Mesendoderm (in vitro differentiated cells): ENCODE data around the gene E2F2.
"Not testable (repeated sequence)": the region's sequence is repeated elsewhere in the genome, so short reads cannot be mapped to it uniquely, and the experiment has no call there.

ENCODE experiments used
- DNase-seq: peaks from one replicate; pipeline ENCODE4 v3.0.0; 2013
- H2AK5ac ChIP-seq: 2 replicates; pipeline ENCODE4 v1.6.1; 2013; ENCODE audit warnings: low read length, inconsistent platforms
- H2BK120ac ChIP-seq: 2 replicates; pipeline ENCODE4 v1.6.1; 2013; ENCODE audit warnings: low read depth, mild to moderate bottlenecking, low read length, moderate library complexity, mixed read lengths
- H2BK15ac ChIP-seq: replicated peaks from 2 replicates; pipeline ENCODE4 v1.6.1; 2013; ENCODE audit warnings: low read depth, mild to moderate bottlenecking, moderate library complexity
- H2BK5ac ChIP-seq: 2 replicates; pipeline ENCODE4 v1.6.1; 2013; ENCODE audit warnings: low read length, inconsistent platforms
- H3K18ac ChIP-seq: 2 replicates; pipeline ENCODE4 v1.6.1; 2013; ENCODE audit warnings: mild to moderate bottlenecking, low read length, mixed read lengths
- H3K23ac ChIP-seq: one replicate; pipeline ENCODE4 v1.6.1; 2013; ENCODE audit warnings: low read length
- H3K27ac ChIP-seq: 2 replicates; pipeline ENCODE4 v1.5.1; 2013; ENCODE audit warnings: low read depth, mild to moderate bottlenecking, inconsistent platforms, low read length, moderate library complexity
- H3K27me3 ChIP-seq: 2 replicates; pipeline ENCODE4 v1.6.1; 2013; ENCODE audit warnings: low read length, control low read depth, mild to moderate bottlenecking, inconsistent platforms; ENCODE audit not compliant: insufficient read depth, poor library complexity
- H3K36me3 ChIP-seq: 2 replicates; pipeline ENCODE4 v1.6.1; 2013; ENCODE audit warnings: low read length, inconsistent platforms; ENCODE audit not compliant: control insufficient read depth, insufficient read depth
- H3K4ac ChIP-seq: one replicate; pipeline ENCODE4 v1.6.1; 2013; ENCODE audit warnings: low read depth, mild to moderate bottlenecking, low read length, moderate library complexity
- H3K4me1 ChIP-seq: 2 replicates; pipeline ENCODE4 v1.6.1; 2013; ENCODE audit warnings: low read depth, low read length, inconsistent platforms; ENCODE audit not compliant: control insufficient read depth
- H3K4me2 ChIP-seq: 2 replicates; pipeline ENCODE4 v1.6.1; 2013; ENCODE audit warnings: low read length
- H3K4me3 ChIP-seq: 2 replicates; pipeline ENCODE4 v1.5.1; 2013; ENCODE audit warnings: mild to moderate bottlenecking, low read length
- H3K56ac ChIP-seq: one replicate; pipeline ENCODE4 v1.6.1; 2013; ENCODE audit warnings: low read length
- H3K79me1 ChIP-seq: 2 replicates; pipeline ENCODE4 v1.6.1; 2013; ENCODE audit warnings: low read length, inconsistent platforms
- H3K79me2 ChIP-seq: 2 replicates; pipeline ENCODE4 v1.6.1; 2013; ENCODE audit warnings: mild to moderate bottlenecking, low read length; ENCODE audit not compliant: control insufficient read depth, insufficient read depth
- H3K9ac ChIP-seq: 2 replicates; pipeline ENCODE4 v1.6.1; 2013; ENCODE audit warnings: low read length, inconsistent platforms
- H4K5ac ChIP-seq: one replicate; pipeline ENCODE4 v1.6.1; 2013; ENCODE audit warnings: low read length
- H4K8ac ChIP-seq: one replicate; pipeline ENCODE4 v1.6.1; 2013; ENCODE audit warnings: low read depth, mild to moderate bottlenecking, control low read depth, low read length, moderate library complexity
- WGBS: extraction: QIAGEN DNeasy Blood & Tissue Kit; methylation state at CpG from one replicate; pipeline ENCODE4 v1.1.7; 2013; ENCODE audit warnings: low lambda C conversion rate, missing lambda C conversion rate; ENCODE audit not compliant: insufficient coverage; ENCODE audit errors: extremely low coverage; 5-methylcytosine and 5-hydroxymethylcytosine counted together

E2F2 gene

DNA sequence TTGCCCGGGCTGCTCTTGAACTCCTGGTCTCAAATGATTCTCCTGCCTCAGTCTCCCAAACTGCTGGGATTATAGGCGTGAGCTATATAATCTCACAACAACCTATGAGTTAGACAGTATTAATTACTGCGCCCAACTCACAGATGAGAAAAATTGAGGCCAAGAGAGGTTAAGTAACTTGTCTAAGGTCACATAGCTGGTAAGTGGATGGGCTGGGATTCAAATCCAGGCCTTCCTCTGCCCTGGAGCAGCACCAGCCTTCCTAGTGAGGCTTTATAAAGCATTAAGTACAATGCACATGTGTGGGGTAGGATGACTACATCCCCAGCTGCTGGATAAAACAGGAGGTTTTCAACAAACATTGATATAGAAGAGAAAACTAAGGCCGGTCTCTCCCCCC lies 15.1 kb downstream of the E2F2 start:
- H3K4ac ChIP-seq: no peak overlapping the region
- H3K23ac ChIP-seq: no peak overlapping the region
- H3K36me3 ChIP-seq: no peaks in the 10 kb centered on the region
- no peak overlapping the region for H4K8ac ChIP-seq
- H4K5ac ChIP-seq: no peak overlapping the region
- H3K27me3 ChIP-seq: no peaks in the 10 kb centered on the region
- no peak overlapping the region for H3K4me2 ChIP-seq
- H3K4me1 ChIP-seq: no peaks in the 10 kb centered on the region
- no peak overlapping the region for H3K4me3 ChIP-seq
- DNase-seq: no peak
- H3K79me1 ChIP-seq: no peaks in the 10 kb centered on the region
- no peak overlapping the region for H2AK5ac ChIP-seq
- no CpG with 5 or more reads among the region's 4 CpGs for WGBS
- no peaks in the 10 kb centered on the region for H3K79me2 ChIP-seq
- no peak overlapping the region for H2BK5ac ChIP-seq
- no peak overlapping the region for H3K56ac ChIP-seq
- H2BK120ac ChIP-seq: no peak overlapping the region
- H3K18ac ChIP-seq: no peak overlapping the region
- no peak overlapping the region for H3K9ac ChIP-seq
- no peak overlapping the region for H2BK15ac ChIP-seq
- H3K27ac ChIP-seq: no peak overlapping the region

DNA sequence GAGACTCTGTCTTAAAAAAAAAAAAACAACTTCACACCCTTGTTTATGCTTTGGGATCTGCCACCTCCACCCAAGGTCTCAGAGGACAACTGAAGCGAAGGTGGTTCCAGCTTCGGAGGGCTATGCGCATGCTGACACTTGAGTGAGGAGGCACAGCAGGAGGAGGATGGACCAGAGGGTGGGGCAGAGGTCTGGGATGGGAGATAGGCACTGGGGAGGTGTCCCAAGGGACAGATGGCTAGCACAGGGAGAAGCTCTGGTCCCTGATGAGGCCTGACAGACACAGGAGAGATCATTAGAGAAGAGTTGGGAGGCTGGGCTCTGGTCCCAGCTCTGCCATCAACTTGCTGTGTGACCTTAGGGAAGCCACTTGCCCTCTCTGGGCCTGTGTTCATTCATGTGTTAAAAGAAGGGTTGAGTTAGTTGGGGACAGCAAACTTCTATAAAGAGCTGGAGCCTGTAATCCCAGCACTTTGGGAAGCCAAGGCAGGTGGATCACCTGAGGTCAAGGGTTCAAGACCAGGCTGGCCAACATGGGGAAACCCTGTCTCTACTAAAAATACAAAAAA lies 16.8 kb downstream of the E2F2 start:
- Histone ChIP-seq H2BK15ac (no peak overlapping the region), H3K79me1 (no peaks in the 10 kb centered on the region), H3K4me2 (no peak overlapping the region), H3K4ac (no peak overlapping the region), H3K36me3 (no peaks in the 10 kb centered on the region), H3K9ac (no peak overlapping the region), H3K27ac (no peak overlapping the region), H3K4me1 (no peaks in the 10 kb centered on the region), H3K18ac (no peak overlapping the region), H2AK5ac (no peak overlapping the region), H2BK120ac (no peak overlapping the region), H4K8ac (no peak overlapping the region), H3K79me2 (no peaks in the 10 kb centered on the region), H3K56ac (no peak overlapping the region), H2BK5ac (no peak overlapping the region), H3K23ac (no peak overlapping the region), H4K5ac (no peak overlapping the region), H3K4me3 (no peak overlapping the region), H3K27me3 (no peaks in the 10 kb centered on the region)
- no CpG with 5 or more reads among the region's 3 CpGs for WGBS
- no peak for DNase-seq

DNA sequence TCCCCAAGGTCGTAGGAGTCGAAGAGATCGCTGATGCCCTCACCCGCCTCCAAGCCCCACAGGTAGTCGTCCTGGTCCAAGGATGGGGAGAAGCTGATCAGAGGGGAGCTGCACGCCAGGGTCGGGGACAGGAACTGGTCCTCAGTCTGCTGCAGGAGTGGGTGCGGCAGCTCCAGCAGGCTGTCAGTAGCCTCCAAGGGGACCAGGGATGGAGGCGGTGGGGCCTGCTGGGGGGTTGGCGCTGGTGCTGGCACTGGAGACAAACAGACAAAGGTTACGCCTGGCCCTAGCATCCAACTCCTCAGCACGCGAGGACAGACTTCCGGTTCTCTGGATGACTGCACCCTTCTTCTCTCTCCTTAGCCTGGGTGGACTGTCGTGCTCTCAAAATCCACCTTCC lies 21.1 kb downstream of the E2F2 start:
- no peak overlapping the region for H2AK5ac ChIP-seq
- H3K56ac ChIP-seq: no peak overlapping the region
- no peak overlapping the region for H3K23ac ChIP-seq
- no peaks in the 10 kb centered on the region for H3K4me1 ChIP-seq
- H3K27me3 ChIP-seq: no peaks in the 10 kb centered on the region
- H3K4ac ChIP-seq: no peak overlapping the region
- WGBS: no CpG with 5 or more reads among the region's 15 CpGs
- no peak overlapping the region for H2BK120ac ChIP-seq
- H2BK15ac ChIP-seq: no peak overlapping the region
- no peaks in the 10 kb centered on the region for H3K79me1 ChIP-seq
- H3K18ac ChIP-seq: no peak overlapping the region
- H3K27ac ChIP-seq: no peak overlapping the region
- no peaks in the 10 kb centered on the region for H3K36me3 ChIP-seq
- H3K9ac ChIP-seq: no peak overlapping the region
- no peak for DNase-seq
- H4K5ac ChIP-seq: no peak overlapping the region
- H3K4me2 ChIP-seq: no peak overlapping the region
- H3K79me2 ChIP-seq: no peaks in the 10 kb centered on the region
- no peak overlapping the region for H2BK5ac ChIP-seq
- H4K8ac ChIP-seq: no peak overlapping the region
- no peak overlapping the region for H3K4me3 ChIP-seq

DNA sequence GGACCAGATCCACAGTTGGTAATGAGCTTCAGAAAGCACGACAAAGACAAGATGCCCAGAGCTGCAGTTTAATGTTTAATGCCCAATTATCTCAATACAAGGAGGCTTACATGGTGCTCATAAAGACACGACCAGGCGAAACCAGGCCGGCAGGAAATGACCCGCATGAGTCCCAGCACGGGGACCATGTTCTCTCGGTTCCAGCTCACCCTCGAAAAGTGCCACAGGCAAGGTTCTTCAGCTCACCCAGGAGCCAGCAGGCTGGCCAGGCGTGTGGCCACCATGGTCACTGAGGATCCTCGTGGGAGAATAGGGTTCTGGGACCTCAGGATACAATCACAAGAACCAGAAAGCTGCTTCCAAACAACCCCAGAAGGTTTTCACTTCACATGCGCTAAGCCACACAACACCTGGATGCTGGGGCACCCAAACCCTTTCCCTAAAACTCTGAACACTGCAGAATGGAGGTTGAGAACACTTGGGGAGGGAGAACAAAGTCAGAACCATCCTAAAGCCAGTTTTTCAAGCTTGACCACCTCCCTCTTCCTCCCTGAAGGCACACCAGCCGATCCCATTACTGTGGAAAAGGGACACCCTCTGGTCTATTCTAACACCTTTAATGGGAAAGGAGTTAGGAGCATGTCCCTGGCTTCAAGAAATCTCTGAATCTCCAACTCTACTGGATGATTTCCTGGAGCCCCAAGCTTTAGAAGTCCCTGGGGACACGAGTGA lies 24.5 kb downstream of the E2F2 start:
- no peak overlapping the region for H3K18ac ChIP-seq
- H2BK15ac ChIP-seq: no peak overlapping the region
- H3K36me3 ChIP-seq: no peaks in the 10 kb centered on the region
- H3K9ac ChIP-seq: no peak overlapping the region
- no peaks in the 10 kb centered on the region for H3K79me2 ChIP-seq
- no peak for DNase-seq
- no peak overlapping the region for H2BK5ac ChIP-seq
- H3K4me3 ChIP-seq: no peak overlapping the region
- no peak overlapping the region for H3K23ac ChIP-seq
- no peak overlapping the region for H4K8ac ChIP-seq
- no peaks in the 10 kb centered on the region for H3K27me3 ChIP-seq
- no peak overlapping the region for H2AK5ac ChIP-seq
- no peak overlapping the region for H3K27ac ChIP-seq
- H3K4me1 ChIP-seq: no peaks in the 10 kb centered on the region
- no peak overlapping the region for H3K4ac ChIP-seq
- H2BK120ac ChIP-seq: no peak overlapping the region
- no CpG with 5 or more reads among the region's 13 CpGs for WGBS
- no peaks in the 10 kb centered on the region for H3K79me1 ChIP-seq
- no peak overlapping the region for H3K56ac ChIP-seq
- no peak overlapping the region for H4K5ac ChIP-seq
- H3K4me2 ChIP-seq: no peak overlapping the region

DNA sequence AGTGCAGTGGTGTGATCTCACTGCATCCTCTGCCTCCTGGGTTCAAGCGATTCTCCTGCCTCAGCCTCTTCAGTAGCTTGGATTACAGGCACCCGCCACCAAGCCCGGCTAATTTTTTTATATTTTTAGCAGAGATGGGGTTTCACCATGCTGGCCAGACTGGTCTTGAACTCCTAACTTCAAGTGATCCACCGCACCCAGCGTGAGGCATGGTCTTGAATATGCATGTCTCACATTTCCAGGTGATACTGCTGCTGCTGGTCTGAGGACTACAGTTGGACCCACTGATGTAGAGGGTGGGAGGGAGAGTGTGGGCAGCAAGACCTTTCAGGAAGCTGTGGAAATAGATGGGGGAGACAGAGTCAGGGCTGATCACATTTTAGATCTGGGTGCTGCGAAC lies 25.2 kb downstream of the E2F2 start:
- Histone ChIP-seq H3K36me3 (no peaks in the 10 kb centered on the region), H2BK5ac (no peak overlapping the region)

DNA sequence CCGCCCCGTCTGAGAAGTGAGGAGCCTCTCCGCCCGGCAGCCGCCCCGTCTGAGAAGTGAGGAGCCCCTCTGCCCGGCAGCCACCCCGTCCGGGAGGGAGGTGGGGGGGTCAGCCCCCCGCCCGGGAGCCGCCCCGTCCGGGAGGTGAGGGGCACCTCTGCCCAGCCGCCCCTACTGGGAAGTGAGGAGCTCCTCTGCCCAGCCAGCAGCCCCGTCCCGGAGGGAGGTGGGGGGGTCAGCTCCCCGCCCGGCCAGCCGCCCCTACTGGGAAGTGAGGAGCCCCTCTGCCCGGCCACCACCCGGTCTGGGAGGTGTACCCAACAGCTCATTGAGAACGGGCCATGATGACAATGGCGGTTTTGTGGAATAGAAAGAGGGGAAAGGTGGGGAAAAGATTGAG lies 26.9 kb downstream of the E2F2 start:
- WGBS: no CpG with 5 or more reads among the region's 24 CpGs
- H3K9ac ChIP-seq, H2BK15ac ChIP-seq, H3K4me3 ChIP-seq, DNase-seq, H3K4ac ChIP-seq, H4K8ac ChIP-seq, H3K79me2 ChIP-seq, H3K27ac ChIP-seq, H3K27me3 ChIP-seq, H3K23ac ChIP-seq, H3K4me1 ChIP-seq, H3K56ac ChIP-seq, H3K4me2 ChIP-seq, H3K18ac ChIP-seq, H3K36me3 ChIP-seq, H2BK5ac ChIP-seq, H4K5ac ChIP-seq, H2AK5ac ChIP-seq, H2BK120ac ChIP-seq, H3K79me1 ChIP-seq: not testable (repeated sequence)

More for the DNA sequence above, 25.2 kb downstream of the E2F2 start:
- no peak overlapping the region for H2BK15ac ChIP-seq
- H4K8ac ChIP-seq: no peak overlapping the region
- no peaks in the 10 kb centered on the region for H3K79me2 ChIP-seq
- H3K18ac ChIP-seq: no peak overlapping the region
- WGBS: no CpG with 5 or more reads among the region's 6 CpGs
- H3K4me1 ChIP-seq: no peaks in the 10 kb centered on the region
- H3K56ac ChIP-seq: no peak overlapping the region
- no peak overlapping the region for H2BK120ac ChIP-seq
- no peak overlapping the region for H3K27ac ChIP-seq
- no peaks in the 10 kb centered on the region for H3K27me3 ChIP-seq
- H3K4me2 ChIP-seq: no peak overlapping the region
- no peak overlapping the region for H2AK5ac ChIP-seq
- no peak for DNase-seq
- no peak overlapping the region for H3K4ac ChIP-seq
- no peak overlapping the region for H3K23ac ChIP-seq
- no peak overlapping the region for H4K5ac ChIP-seq
- H3K79me1 ChIP-seq: no peaks in the 10 kb centered on the region
- no peak overlapping the region for H3K4me3 ChIP-seq
- H3K9ac ChIP-seq: no peak overlapping the region
